Mammary epithelial cell (primary cell): ENCODE results near the gene SUMF2.

Experiments used
- EZH2 ChIP-seq: IDR thresholded peaks from 2 replicates; pipeline ENCODE4 v1.6.1; 2012; ENCODE audit warnings: low read length, inconsistent platforms, borderline replicate concordance
- TF ChIP-seq, protein P1 (sequence below), 2 donors: IDR thresholded peaks in 1 of 2; conservative IDR thresholded peaks in 1 of 2; 2 replicates each; pipeline ENCODE4 v1.5.1; 2011 to 2012; ENCODE audit warnings: inconsistent platforms in 2 of 2, low read length in 2 of 2, mild to moderate bottlenecking in 2 of 2, control low read depth in 1 of 2, low read depth in 1 of 2; ENCODE audit not compliant: insufficient read depth in 1 of 2; ENCODE audit errors: extremely low read depth in 1 of 2

DNA sequence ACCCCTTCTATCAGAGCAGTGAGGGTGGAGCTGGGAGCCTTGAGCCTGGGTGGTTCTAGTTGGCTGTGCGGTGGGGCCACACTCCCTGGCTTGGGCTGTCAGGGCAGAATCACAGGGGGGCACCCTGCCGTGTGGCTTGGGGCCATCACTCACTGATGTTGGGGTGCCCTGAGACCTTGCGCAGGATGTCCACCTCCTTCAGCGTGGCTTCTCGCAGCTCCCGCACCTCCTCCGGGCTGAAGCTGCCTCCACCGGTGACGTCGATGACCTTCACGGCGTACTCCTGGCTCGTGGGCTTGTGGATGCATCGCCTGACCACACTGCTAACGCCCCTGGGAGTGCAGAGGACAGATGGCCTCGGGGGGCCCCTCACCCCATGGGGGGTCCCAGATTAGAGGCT lies 23.4 kb downstream of the SUMF2 start:
- TF ChIP-seq, protein P1, sequence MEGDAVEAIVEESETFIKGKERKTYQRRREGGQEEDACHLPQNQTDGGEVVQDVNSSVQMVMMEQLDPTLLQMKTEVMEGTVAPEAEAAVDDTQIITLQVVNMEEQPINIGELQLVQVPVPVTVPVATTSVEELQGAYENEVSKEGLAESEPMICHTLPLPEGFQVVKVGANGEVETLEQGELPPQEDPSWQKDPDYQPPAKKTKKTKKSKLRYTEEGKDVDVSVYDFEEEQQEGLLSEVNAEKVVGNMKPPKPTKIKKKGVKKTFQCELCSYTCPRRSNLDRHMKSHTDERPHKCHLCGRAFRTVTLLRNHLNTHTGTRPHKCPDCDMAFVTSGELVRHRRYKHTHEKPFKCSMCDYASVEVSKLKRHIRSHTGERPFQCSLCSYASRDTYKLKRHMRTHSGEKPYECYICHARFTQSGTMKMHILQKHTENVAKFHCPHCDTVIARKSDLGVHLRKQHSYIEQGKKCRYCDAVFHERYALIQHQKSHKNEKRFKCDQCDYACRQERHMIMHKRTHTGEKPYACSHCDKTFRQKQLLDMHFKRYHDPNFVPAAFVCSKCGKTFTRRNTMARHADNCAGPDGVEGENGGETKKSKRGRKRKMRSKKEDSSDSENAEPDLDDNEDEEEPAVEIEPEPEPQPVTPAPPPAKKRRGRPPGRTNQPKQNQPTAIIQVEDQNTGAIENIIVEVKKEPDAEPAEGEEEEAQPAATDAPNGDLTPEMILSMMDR (conservative IDR thresholded peaks at IDR 0.05 in 1 of 2, IDR thresholded peaks at IDR 0.05 in 1 of 2; ENCODE audit: extremely low read depth in 1 of 2, insufficient read depth in 1 of 2, low read depth in 1 of 2, low read length in 2 of 2): no peak
- no peak for TF ChIP-seq EZH2
